Measurements from ENCODE around the gene MAPK1.

DNA sequence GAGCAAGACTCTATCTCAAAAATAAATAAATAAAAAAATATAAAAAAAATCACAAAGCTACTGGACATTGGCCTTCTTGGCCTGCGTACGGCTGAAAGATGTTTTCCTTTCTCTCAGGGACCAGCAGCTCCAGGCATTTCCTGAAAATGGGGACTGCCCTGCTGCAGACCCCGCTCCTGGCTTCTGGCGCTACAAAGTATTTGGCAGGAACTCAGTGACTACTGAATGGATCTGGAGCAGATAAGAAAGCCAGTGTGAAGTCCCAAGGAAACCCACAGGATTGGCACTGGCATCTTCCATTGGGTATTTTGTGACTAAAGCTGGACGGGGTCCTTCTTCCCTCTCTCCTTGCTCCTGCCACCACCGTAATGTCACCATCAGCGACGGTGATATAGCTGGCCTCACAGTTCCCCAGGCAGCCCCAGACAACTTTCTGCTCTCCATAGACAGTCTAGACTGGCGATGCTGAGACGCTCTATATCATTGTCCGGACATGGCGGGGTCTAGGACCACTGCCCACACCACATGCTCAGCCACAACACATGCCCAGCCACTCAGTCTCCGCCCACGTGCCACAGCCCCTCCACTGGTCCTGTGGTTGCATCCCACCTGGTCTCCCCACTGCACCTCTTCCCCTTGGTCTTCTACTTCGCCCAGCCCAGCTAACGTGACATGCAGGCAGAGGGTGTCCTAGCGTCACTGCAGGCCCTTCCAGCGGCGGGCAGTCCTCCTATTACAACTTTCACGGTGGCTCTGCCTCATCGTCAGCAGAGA lies 109.2 kb downstream of the MAPK1 start:
- TF ChIP-seq CTCF (IDR thresholded peaks at IDR 0.05; ENCODE audit: low read length) (no peak), EZH2 (optimal IDR thresholded peaks at IDR 0.05; ENCODE audit: low read depth, low read length) (no peak)

Measured in MM.1S (cell line).